GM18951 (cell line): ENCODE results near the gene ST6GALNAC2.

ENCODE experiments used
- POLR2A ChIP-seq: IDR thresholded peaks from 4 replicates; pipeline ENCODE4 v1.6.1; 2011; ENCODE audit warnings: mild to moderate bottlenecking; ENCODE audit not compliant: insufficient read length, insufficient read depth; ENCODE audit errors: extremely low read depth
- in situ Hi-C: fragments of 300-500 bp; cut with MboI; formaldehyde crosslinking; loops from one replicate; pipeline ENCODE4 v1.12.0; 2022; ENCODE audit warnings: low sequenced_read_pairs, mixed read lengths, inconsistent platforms; ENCODE audit not compliant: unreplicated experiment

The ST6GALNAC2 gene

DNA sequence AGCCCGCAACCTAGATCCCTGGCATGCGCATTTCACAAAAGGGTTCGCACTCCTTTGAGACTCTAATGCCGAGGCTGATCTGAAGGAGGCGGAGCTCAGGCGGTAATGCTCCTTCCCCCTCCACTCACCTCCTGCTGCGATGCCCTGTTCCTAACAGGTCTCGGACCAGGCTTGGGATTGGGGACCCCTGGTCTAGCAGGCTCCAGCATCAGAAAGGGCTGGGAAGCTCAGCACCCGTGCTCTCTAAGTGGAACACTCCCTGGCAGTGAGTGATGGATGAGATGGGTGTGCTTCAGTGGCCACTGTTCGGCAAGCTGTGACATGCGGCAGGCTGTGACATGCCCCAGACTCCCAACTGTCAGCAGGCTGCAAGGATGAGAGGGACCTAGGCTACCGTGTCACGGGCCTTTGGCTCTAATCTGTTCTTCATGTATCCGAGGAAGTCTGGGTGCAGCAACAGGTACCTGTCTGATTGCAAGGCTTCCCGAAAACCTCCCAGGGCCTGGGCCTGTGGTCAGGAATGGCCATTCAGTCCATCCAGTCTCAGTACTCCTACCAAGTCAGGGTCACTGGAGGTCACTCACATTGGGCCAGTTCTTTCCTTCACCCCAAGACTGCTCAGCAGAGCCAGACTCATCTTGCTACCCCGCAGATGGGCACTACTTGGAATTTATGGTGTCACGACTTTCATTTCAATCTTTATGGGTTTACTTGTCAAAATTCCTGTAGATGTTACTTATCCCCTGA lies 1.3 kb upstream of the ST6GALNAC2 start:
- in situ Hi-C loops, result no loop called here
- no peak for TF ChIP-seq POLR2A

- TF ChIP-seq POLR2A, result no peak
- in situ Hi-C loops, result no loop called here
Measured at GRCh38 chr17:76585033-76585648, 519 bp downstream of the ST6GALNAC2 start.

GRCh38 chr17:76584427-76585032 lies 1.1 kb downstream of the ST6GALNAC2 start:
- no peak for TF ChIP-seq POLR2A
- in situ Hi-C loops, result no loop called here

GRCh38 chr17:76582660-76583059 lies 3.0 kb downstream of the ST6GALNAC2 start:
- in situ Hi-C loops, result no loop called here
- TF ChIP-seq POLR2A, result no peak

DNA sequence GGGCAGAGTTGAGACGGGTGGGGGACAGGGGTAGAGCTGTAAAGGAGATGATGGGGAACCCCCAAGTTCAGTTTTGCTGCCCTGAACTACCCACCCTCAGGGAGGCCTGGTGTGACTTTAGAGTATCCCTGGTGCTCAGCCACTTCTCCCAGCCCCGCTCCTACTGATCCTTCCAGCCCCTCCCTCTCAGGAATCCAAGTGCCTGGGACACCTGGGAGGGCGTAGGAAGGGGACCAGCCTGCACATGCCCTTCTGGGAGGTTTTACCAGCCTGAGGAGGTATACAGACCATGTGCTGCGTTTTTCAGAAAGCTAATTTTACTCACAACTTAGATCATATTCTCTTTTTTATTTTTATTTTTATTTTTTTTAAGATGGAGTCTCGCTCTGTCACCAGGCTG lies 4.1 kb downstream of the ST6GALNAC2 start:
- TF ChIP-seq POLR2A, result no peak
- in situ Hi-C loops, result no loop called here

DNA sequence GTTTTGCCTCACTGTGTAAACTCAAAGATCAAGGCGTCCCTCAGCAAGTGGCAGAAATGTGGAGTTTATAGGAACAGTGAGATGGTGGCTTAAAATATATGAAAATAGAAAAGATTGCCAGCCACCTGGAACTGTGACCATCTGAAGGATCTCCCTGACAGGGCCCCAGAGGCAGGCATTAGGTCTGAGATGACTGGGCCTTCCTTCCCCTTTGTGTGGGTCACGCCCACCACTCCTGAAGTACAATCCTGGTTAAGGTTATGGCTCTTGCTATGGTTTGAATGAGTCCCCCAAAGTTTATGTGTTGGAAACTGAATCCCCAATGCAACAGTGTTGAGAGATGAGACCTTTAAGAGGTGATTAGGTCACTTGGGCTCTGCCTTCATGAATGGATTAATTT lies 6.4 kb downstream of the ST6GALNAC2 start:
- no peak for TF ChIP-seq POLR2A
- in situ Hi-C loops, result no loop called here

- in situ Hi-C loops, result no loop called here
- no peak for TF ChIP-seq POLR2A
Measured at GRCh38 chr17:76578376-76578775, 7.3 kb downstream of the ST6GALNAC2 start.

DNA sequence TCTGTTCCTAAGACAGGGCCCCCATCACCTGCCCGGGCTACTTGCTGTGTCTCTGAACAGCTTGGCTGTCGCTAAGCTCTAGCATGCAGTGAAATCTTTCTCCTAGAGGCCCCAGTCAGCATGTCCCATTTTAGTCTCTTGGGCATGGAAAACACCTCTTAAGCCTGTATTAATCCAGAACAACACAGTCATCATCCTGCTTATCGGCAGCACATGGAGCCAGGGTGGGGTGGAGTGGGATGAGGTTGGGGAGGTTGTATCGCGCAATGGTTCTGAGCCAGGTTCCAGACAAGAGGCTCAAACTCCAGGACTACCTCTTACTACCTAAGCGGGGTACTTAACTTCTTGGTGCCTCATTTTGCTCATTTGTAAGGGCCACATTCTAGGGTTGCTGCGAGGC lies 7.8 kb downstream of the ST6GALNAC2 start:
- TF ChIP-seq POLR2A, result no peak
- in situ Hi-C loops, result no loop called here

- no peak for TF ChIP-seq POLR2A
- in situ Hi-C loops, result no loop called here
Measured at GRCh38 chr17:76576189-76576588, 9.5 kb downstream of the ST6GALNAC2 start.

- in situ Hi-C loops, result no loop called here
- TF ChIP-seq POLR2A, result no peak
Measured at GRCh38 chr17:76575570-76575969, 10.1 kb downstream of the ST6GALNAC2 start.

- TF ChIP-seq POLR2A, result no peak
- in situ Hi-C loops, result no loop called here
Measured at GRCh38 chr17:76574166-76574565, 11.5 kb downstream of the ST6GALNAC2 start.

DNA sequence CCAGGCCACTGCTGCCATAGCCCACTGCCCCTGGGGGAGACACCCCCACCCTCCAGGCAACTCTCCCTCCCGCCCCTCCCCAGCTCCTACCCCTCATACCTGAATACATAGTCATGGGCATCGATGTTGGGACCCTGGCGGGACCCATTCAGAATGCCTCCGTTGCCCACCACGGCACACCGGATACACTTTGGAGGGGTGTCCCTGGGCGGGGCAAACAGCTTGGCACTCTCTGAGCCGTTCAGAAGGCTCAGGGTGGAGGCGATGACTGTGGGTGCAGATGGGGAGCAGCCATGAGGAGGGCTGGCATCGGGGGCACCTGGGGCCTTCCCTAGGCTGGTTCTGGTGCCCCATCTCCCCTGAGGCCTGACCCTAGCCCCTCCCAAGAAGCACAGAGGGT lies 12.6 kb downstream of the ST6GALNAC2 start:
- in situ Hi-C loops, result no loop called here
- no peak for TF ChIP-seq POLR2A

DNA sequence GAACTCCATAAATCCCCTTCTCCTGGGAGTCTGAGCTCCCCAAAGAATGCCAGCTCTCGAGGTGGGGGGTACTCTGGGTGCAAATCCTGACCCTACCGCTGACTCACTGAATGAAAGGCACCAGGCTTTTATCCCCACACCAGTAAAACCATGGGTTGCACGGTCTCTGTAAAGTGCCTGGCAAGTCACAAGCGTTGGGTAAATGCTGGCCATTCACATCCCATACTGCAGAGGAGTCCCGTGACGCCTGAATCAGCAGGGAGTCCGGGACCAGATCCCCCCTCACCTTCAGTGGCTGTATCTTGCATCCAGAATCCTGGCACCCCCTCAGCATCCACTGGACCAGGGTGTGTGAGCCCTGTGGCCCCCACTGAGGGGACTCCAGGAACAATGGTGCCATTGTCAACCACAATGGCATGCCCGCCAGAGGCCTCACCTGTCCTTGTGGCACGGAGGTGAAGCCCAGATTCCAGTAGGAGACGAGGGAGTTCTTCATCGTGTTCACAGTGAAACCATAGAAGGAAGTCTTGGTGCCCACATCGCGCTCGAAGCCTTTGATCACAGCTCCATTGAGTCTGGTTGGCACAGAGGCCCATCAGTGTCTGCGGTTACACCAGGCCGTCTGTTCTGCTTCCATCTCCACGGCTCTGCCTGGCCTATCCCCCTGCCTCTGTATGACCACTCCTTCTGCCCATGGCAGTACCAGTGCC lies 13.3 kb downstream of the ST6GALNAC2 start:
- in situ Hi-C loops, result no loop called here
- no peak for TF ChIP-seq POLR2A
